DOHH2 (cell line): Measurements from ENCODE around the gene LDLR.
A peak's percentile ranks its signal among the peaks of the same experiment; 100 is the strongest.
"Not testable (repeated sequence)": the region's sequence is repeated elsewhere in the genome, so short reads cannot be mapped to it uniquely, and the experiment has no call there.

ENCODE experiments used
- H3F3A ChIP-seq: fragments of 200-600 bp; sonication (generic), shearing (Covaris generic); 2 replicates; pipeline ENCODE4 v1.6.0; 2016; ENCODE audit warnings: antibody characterized with exemption, mild to moderate bottlenecking; ENCODE audit not compliant: control insufficient read depth, insufficient read depth
- H3K27ac ChIP-seq: fragments of 200-600 bp; sonication (generic); 2 replicates; pipeline ENCODE4 v1.5.1; 2014; ENCODE audit warnings: low read depth, mild to moderate bottlenecking, low read length, moderate library complexity
- H3K27me3 ChIP-seq: fragments of 200-600 bp; sonication (generic); 2 replicates; pipeline ENCODE4 v1.6.1; 2014; ENCODE audit warnings: mild to moderate bottlenecking, low read length, mixed read lengths; ENCODE audit not compliant: control insufficient read depth
- H3K36me3 ChIP-seq: fragments of 200-600 bp; sonication (generic); 2 replicates; pipeline ENCODE4 v1.6.1; 2014; ENCODE audit warnings: mild to moderate bottlenecking, low read length, moderate library complexity, mixed read lengths; ENCODE audit not compliant: control insufficient read depth
- H3K4me1 ChIP-seq: fragments of 200-600 bp; sonication (generic); 2 replicates; pipeline ENCODE4 v1.6.1; 2014; ENCODE audit warnings: mild to moderate bottlenecking, low read length, mixed read lengths; ENCODE audit not compliant: control insufficient read depth
- H3K4me2 ChIP-seq: fragments of 200-600 bp; sonication (generic); 2 replicates; pipeline ENCODE4 v1.6.0; 2014; ENCODE audit warnings: mild to moderate bottlenecking, low read length, moderate library complexity
- H3K4me3 ChIP-seq: fragments of 200-600 bp; sonication (generic); 2 replicates; pipeline ENCODE4 v1.5.1; 2014; ENCODE audit warnings: mild to moderate bottlenecking, low read length, mixed read lengths
- H3K79me2 ChIP-seq: fragments of 200-600 bp; sonication (generic); 2 replicates; pipeline ENCODE4 v1.6.1; 2014; ENCODE audit warnings: mild to moderate bottlenecking, low read length, mixed read lengths; ENCODE audit not compliant: control insufficient read depth
- H3K9me2 ChIP-seq: fragments of 200-600 bp; sonication (generic); replicated peaks from 2 replicates; pipeline ENCODE4 v1.6.1; 2014; ENCODE audit warnings: mild to moderate bottlenecking, low read length, mixed read lengths; ENCODE audit not compliant: control insufficient read depth
- H3K9me3 ChIP-seq: fragments of 200-600 bp; sonication (generic); 2 replicates; pipeline ENCODE4 v1.6.1; 2014; ENCODE audit warnings: antibody characterized with exemption, low read length, mixed read lengths; ENCODE audit not compliant: control insufficient read depth, insufficient read depth
- H4K20me1 ChIP-seq: fragments of 200-600 bp; sonication (generic); 2 replicates; pipeline ENCODE4 v1.6.0; 2014; ENCODE audit warnings: low read depth, mild to moderate bottlenecking, antibody characterized with exemption, low read length, moderate library complexity; ENCODE audit not compliant: control insufficient read depth, insufficient read depth
- CTCF ChIP-seq: fragments of 200-600 bp; sonication (generic); IDR thresholded peaks from one replicate; pipeline ENCODE4 v1.5.1; 2014; ENCODE audit warnings: antibody characterized with exemption, mild to moderate bottlenecking, low read depth, low read length; ENCODE audit not compliant: poor library complexity, severe bottlenecking
- EZH2phosphoT487 ChIP-seq: fragments of 200-600 bp; sonication (generic); IDR thresholded peaks from 2 replicates; pipeline ENCODE4 v1.6.1; 2017; ENCODE audit warnings: borderline replicate concordance, mild to moderate bottlenecking, antibody characterized with exemption, low read length, moderate library complexity, mixed read lengths

LDLR gene

GRCh38 chr19:11175920-11176319 is 86.7 kb downstream of the LDLR start:
- Histone ChIP-seq H3K9me3 (no peaks in the 10 kb centered on the region), H3K36me3 (peaks cover 75% of the 10 kb centered on the region), H3F3A (no peaks in the 10 kb centered on the region), H3K4me2 (no peak overlapping the region), H3K9me2 (no peaks in the 10 kb centered on the region), H3K4me1 (peaks cover 22% of the 10 kb centered on the region), H3K4me3 (no peak overlapping the region), H4K20me1 (no peaks in the 10 kb centered on the region), H3K79me2 (peaks cover 17% of the 10 kb centered on the region), H3K27me3 (no peaks in the 10 kb centered on the region), H3K27ac (no peak overlapping the region)
- TF ChIP-seq EZH2phosphoT487 (no peak), CTCF (no peak)

- Histone ChIP-seq H3K36me3 (peaks cover 80% of the 10 kb centered on the region), H3F3A (no peaks in the 10 kb centered on the region), H3K4me2 (no peak overlapping the region), H4K20me1 (no peaks in the 10 kb centered on the region), H3K9me3 (no peaks in the 10 kb centered on the region), H3K27me3 (no peaks in the 10 kb centered on the region), H3K4me3 (no peak overlapping the region), H3K9me2 (no peaks in the 10 kb centered on the region), H3K4me1 (peaks cover 27% of the 10 kb centered on the region), H3K27ac (no peak overlapping the region), H3K79me2 (peaks cover 22% of the 10 kb centered on the region)
- TF ChIP-seq EZH2phosphoT487 (no peak), CTCF (no peak)
These were observed 87.4 kb downstream of the LDLR start for GRCh38 chr19:11176466-11177193.

DNA sequence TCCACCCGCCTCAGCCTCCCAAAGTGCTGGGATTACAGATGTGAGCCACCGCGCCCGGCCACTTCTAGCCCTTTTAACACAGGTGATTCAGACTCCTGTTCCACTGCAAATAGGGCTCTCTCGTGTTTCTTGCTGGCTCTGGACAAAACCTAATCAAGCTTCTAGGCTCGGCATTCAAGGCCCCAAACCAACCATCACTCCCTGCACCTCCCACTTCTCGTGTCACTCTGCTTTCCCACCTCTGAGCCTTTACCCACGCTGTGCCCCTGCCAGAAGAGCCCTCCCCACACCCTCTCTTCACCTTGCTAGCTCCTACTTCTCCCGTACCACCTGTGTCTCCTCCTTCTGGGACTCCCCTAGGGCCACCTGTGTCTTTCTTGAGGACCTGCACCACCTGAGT is 88.3 kb downstream of the LDLR start:
- Histone ChIP-seq H3K36me3 (peaks cover 79% of the 10 kb centered on the region), H3K79me2 (peaks cover 28% of the 10 kb centered on the region), H3K27ac (no peak overlapping the region), H3K4me2 (no peak overlapping the region), H3K4me3 (no peak overlapping the region), H4K20me1 (no peaks in the 10 kb centered on the region), H3K4me1 (peaks cover 29% of the 10 kb centered on the region), H3F3A (peaks cover 2% of the 10 kb centered on the region; the same call in 1 of the 2 replicates), H3K9me2 (no peaks in the 10 kb centered on the region), H3K27me3 (no peaks in the 10 kb centered on the region), H3K9me3 (no peaks in the 10 kb centered on the region)
- no peak for TF ChIP-seq EZH2phosphoT487
- TF ChIP-seq CTCF, result no peak

GRCh38 chr19:11179145-11179465 is 89.8 kb downstream of the LDLR start:
- Histone ChIP-seq H3K79me2 (peaks cover 41% of the 10 kb centered on the region), H3K4me2 (peak overlapping the region; percentile 84), H3K27ac (peak overlapping the region; percentile 70), H3K4me1 (peaks cover 29% of the 10 kb centered on the region), H3K36me3 (peaks cover 77% of the 10 kb centered on the region)
- not testable (repeated sequence) for H3K9me2 ChIP-seq, H3K4me3 ChIP-seq, H3K9me3 ChIP-seq, H3K27me3 ChIP-seq, H4K20me1 ChIP-seq, H3F3A ChIP-seq
